ENCODE results near the gene ASB2.

Gene ASB2

DNA sequence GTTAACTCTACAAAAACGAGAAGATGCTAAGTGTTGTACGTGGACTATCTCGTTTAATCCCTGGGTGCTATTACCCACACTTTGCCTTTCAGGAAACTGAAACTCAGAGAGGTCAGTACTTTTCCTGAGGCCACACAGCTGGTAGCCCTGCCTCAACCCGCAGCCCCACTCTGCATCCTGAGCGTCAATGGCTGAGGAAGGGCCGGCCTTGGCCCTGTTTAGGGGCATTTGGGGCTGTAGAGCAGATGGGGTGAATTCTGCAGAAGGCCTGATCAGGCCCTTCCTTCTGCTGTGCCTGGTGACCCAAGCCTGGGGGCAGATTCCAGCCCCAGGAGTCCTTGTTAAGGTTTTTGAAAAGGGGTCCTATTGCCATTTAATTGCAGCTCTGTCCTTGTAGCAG lies 17.0 kb upstream of the ASB2 start:
- TF ChIP-seq, protein P1, sequence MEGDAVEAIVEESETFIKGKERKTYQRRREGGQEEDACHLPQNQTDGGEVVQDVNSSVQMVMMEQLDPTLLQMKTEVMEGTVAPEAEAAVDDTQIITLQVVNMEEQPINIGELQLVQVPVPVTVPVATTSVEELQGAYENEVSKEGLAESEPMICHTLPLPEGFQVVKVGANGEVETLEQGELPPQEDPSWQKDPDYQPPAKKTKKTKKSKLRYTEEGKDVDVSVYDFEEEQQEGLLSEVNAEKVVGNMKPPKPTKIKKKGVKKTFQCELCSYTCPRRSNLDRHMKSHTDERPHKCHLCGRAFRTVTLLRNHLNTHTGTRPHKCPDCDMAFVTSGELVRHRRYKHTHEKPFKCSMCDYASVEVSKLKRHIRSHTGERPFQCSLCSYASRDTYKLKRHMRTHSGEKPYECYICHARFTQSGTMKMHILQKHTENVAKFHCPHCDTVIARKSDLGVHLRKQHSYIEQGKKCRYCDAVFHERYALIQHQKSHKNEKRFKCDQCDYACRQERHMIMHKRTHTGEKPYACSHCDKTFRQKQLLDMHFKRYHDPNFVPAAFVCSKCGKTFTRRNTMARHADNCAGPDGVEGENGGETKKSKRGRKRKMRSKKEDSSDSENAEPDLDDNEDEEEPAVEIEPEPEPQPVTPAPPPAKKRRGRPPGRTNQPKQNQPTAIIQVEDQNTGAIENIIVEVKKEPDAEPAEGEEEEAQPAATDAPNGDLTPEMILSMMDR (IDR thresholded peaks at IDR 0.05; ENCODE audit: insufficient read depth, low read length, missing control alignments) = no peak
- ChIA-PET POLR2A (no interaction called here), CTCF (interaction anchor here (1.0 to 5.2 kb wide), 6 partner anchors 7 to 57 kb away, joined by 3 to 34 read pairs (median 14); no protein-coding TSS in a partner anchor)
- DNase-seq (ENCODE audit: low read depth, low spot score) = no peak
- H3K4me3 ChIP-seq (ENCODE audit: low read depth, low read length) = no peak overlapping the region

DNA sequence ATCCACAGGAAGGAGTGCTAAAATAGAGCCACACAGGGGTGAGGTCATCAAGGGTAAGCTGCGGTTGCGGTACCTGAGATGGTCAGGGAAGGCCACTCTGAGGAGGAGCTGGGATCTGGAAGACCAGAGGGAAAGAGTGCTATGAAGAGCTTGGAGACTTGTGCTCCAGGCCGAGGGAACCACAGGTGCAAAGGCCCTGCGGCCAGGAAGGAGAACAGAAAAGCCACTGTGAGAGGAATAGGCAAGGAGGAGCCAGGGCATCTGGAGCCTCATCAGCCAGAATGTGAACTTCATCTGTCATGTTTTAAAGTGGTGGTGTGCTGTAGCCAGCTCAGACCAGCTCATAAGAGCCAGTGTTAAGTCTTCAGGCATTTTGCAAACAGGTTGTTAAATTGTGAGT lies 15.3 kb upstream of the ASB2 start:
- DNase-seq (ENCODE audit: low read depth, low spot score) = no peak
- ChIA-PET POLR2A (no interaction called here), CTCF (interaction anchor here (1.3 to 5.2 kb wide), 5 partner anchors 7 to 51 kb away, joined by 3 to 34 read pairs (median 23); no protein-coding TSS in a partner anchor)
- H3K4me3 ChIP-seq (ENCODE audit: low read depth, low read length) = no peak overlapping the region
- TF ChIP-seq, protein P1 (IDR thresholded peaks at IDR 0.05; ENCODE audit: insufficient read depth, low read length, missing control alignments) = no peak

DNA sequence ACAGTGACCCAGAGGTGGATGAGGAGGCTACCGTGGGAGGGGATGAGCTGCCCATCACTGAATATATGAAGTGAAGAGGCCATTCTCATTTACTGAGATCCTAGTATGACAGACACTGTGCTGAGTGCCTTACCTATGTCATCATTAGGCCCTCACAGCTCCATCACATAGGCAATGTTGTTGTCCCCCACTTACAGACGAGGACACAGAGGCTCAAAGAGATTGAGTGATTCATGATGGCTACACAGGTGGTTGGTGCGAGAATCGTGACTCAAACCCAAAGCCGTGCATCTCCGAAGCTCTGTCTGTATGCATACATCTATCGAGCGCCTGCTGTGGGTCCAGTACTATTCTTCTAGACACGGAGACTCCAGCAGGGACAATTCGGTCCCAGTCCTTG lies 14.8 kb upstream of the ASB2 start:
- ChIA-PET POLR2A (no interaction called here), CTCF (interaction anchor here (1.3 to 5.2 kb wide), 5 partner anchors 7 to 51 kb away, joined by 3 to 34 read pairs (median 23); no protein-coding TSS in a partner anchor)
- H3K4me3 ChIP-seq (ENCODE audit: low read depth, low read length) = no peak overlapping the region
- TF ChIP-seq, protein P1 (IDR thresholded peaks at IDR 0.05; ENCODE audit: insufficient read depth, low read length, missing control alignments) = no peak
- DNase-seq (ENCODE audit: low read depth, low spot score) = no peak

DNA sequence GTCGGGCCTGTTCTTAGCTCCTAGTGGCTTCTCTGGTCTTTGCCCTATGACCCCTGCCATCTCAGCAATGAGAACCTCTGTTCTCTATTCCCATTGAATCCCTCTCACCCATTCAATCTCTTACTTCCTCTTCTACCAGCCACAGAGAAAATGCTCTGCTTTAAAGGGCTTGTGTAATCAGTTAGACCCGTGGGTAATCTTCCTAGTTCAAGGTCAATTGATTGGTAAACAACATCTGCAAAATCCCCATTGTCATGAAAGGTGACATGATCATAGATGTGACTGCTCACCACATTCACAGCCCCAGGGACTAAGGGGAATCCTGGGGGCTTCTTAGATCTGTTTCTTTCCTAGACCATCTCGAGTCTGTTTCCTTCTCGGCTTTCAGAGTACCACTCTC lies 13.6 kb upstream of the ASB2 start:
- ChIA-PET POLR2A (no interaction called here), CTCF (interaction anchor here (3.0 to 4.2 kb wide), 3 partner anchors 11 to 50 kb away, joined by 23 to 34 read pairs (median 28); no protein-coding TSS in a partner anchor)
- no peak for DNase-seq (ENCODE audit: low read depth, low spot score)
- TF ChIP-seq, protein P1 (IDR thresholded peaks at IDR 0.05; ENCODE audit: insufficient read depth, low read length, missing control alignments) = no peak
- H3K4me3 ChIP-seq (ENCODE audit: low read depth, low read length) = no peak overlapping the region

DNA sequence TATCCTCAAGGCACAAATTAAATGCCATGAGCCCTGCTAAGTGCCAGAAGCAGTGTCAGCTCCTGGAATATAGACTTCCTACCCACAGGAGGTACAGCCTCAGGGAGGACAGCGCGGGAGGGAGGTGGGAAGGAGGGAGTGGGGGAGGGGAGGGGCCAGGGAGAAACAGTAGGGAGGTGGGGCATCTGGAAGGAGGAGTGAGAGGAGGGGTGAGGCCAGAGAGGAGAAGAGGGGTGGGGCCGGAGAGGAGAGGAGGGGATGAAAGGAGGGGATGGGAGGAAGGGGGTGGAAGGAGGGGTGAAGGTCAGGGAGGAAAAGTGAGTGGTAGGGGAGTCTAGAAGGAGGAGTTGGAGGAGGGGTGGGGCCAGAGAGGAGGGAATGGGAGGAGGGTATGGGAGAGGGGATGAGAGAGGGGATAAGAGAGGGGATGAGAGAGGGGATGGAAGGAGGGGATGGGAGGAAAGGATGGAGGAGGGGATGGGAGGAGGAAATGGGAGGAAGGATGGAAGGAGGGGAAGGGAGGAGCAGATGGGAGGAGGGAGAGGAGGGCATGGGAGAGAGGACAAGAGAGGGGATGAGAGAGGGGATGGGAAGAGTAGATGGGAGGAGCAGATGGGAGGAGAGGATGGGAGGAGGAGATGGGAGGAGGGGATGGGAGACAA lies 11.6 kb upstream of the ASB2 start:
- H3K4me3 ChIP-seq (ENCODE audit: low read depth, low read length) = no peak overlapping the region
- no peak for DNase-seq (ENCODE audit: low read depth, low spot score)
- ChIA-PET POLR2A (no interaction called here), CTCF (interaction anchor here (6.6 kb wide), 1 partner anchor 47 kb away, joined by 55 read pairs; no protein-coding TSS in a partner anchor)
- TF ChIP-seq, protein P1 (IDR thresholded peaks at IDR 0.05; ENCODE audit: insufficient read depth, low read length, missing control alignments) = no peak

DNA sequence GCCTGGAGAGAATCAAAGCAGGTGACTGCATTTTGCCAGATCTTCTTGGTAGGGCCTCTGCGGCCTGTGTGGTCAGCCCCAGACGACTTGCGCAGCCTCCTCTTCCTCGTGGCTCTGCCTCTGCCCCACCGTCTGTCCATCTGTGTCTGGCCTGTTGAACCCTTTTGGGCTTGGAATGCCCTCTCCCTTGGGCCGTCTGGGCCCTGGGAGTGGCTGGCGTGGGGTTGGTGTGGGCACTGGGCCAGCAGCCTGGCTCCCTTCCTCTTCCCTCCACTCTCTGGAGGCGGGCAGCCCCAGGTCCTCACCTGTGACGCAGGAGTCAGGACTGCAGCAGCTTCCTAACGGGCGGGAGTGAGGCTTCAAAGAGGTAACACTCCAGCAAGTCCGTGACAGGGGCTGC lies 11.0 kb upstream of the ASB2 start:
- TF ChIP-seq, protein P1 (IDR thresholded peaks at IDR 0.05; ENCODE audit: insufficient read depth, low read length, missing control alignments) = no peak
- DNase-seq (ENCODE audit: low read depth, low spot score) = no peak
- CTCF ChIA-PET = interaction anchor here (6.6 kb wide), 1 partner anchor 47 kb away, joined by 55 read pairs; no protein-coding TSS in a partner anchor
- POLR2A ChIA-PET = no interaction called here
- no peak overlapping the region for H3K4me3 ChIP-seq (ENCODE audit: low read depth, low read length)

Data from AG04449 (cell line).